HG03060 (cell line): ENCODE measurements around the gene HES7.
"Not testable (repeated sequence)": the region's sequence is repeated elsewhere in the genome, so short reads cannot be mapped to it uniquely, and the experiment has no call there.

Source experiments
- ATAC-seq: cut with Tn5 transposase; IDR thresholded peaks from one replicate; pipeline ENCODE4 v1.9.1; 2021; ENCODE audit warnings: low read depth, moderate number of reproducible peaks; ENCODE audit not compliant: unreplicated experiment

HES7 gene

DNA sequence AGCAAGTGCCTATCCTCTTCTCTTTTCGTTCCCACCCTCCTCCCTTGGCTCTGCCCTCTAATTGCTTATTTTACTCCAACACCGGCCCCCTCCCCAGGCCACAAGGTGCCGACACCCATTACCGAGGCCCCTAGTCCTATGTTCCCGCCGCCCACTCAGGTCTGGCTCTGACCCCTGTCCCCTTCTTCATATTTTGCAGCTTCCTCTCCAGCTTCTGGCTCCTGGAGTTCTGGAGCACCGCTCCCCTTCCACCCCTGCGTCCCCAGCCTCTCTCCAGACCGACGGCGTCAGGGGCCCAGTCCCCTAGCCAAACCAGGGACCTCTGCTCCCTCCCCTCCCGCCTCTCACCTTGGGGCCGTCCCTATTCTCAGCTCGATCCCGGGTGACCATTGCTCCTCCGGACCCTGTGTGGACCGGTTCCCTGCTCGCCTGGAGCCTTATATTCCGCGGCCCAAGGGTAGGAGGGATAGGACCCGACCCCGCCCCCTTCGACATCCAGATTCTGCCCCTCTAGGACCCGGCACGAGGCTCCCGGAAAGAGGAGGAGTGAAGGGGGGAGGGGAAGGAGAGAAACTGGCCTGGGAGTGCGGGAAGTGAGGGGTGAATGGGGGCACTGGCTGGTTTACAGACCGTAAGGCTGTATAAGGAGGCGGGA is at the start of gene HES7:
TSS of gene HES7 (minus strand) at position 412 of the 655 bp plus-strand sequence. CDS start at position 390, 22 bp downstream.
- ATAC-seq: no peak

DNA sequence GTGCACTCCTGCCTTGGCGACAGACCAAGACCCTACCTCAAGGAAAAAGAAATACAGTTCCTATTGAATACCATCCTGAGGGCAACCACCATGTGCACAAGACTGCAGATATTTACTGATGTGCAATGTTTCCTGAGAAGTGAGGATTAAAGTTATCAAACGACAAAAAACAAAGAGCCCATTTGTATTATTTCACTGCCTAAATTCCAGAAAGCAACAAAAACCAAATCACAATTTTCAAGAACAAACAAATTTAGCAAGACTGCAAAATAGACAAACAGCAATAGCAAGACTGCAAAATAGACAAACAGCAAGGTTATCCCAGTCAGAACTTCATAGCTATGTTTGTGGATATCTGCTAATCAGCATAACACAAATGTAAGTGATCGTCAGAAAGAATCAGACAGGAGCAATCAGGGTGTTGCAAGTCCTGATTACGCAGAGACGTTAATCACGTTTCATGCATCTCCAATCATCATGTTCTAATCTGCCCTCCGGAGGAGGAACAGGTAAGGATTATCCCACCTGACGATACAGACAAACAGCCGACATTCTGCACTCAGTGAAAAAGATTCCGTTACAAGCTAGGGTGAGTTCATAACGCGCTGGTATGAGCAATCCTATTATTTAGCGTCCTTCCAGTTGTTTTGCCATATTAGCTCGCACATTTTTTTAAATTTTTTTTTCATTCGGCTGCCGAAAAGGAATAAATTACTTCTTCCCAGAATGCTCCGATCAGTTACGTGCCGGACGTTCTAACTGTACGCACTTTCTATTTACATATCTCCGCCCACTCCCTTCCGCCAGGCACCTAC is 49.4 kb upstream of the HES7 start:
- ATAC-seq: peak; percentile 77

GRCh38 chr17:8170186-8170585 is 46.3 kb upstream of the HES7 start:
- ATAC-seq: not testable (repeated sequence)

DNA sequence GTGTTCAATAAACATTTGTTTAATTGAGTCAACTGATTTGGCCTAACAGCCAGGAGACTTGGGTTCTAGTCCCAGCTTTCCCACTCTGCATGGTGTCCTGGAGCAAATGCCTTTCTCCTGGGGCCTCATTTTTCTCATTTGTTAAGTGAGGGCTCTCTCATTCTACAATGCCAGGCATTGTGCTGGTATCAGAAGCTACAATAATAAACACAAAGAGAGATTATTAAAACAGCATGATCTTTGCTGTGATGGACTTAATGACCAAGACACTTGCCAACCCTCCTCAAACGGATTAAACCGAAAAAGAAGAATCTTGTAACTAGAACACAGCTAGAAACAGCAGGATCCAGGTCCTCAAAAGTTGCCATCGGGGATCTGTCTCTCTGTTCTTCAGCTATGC is 43.6 kb upstream of the HES7 start:
- no peak for ATAC-seq

GRCh38 chr17:8166731-8167130 is 42.8 kb upstream of the HES7 start:
- ATAC-seq: no peak

GRCh38 chr17:8164815-8165131 is 40.9 kb upstream of the HES7 start:
- no peak for ATAC-seq

- no peak for ATAC-seq
These were observed 40.3 kb upstream of the HES7 start for GRCh38 chr17:8163978-8164814.

GRCh38 chr17:8162997-8163977 is 39.4 kb upstream of the HES7 start:
- ATAC-seq: no peak

DNA sequence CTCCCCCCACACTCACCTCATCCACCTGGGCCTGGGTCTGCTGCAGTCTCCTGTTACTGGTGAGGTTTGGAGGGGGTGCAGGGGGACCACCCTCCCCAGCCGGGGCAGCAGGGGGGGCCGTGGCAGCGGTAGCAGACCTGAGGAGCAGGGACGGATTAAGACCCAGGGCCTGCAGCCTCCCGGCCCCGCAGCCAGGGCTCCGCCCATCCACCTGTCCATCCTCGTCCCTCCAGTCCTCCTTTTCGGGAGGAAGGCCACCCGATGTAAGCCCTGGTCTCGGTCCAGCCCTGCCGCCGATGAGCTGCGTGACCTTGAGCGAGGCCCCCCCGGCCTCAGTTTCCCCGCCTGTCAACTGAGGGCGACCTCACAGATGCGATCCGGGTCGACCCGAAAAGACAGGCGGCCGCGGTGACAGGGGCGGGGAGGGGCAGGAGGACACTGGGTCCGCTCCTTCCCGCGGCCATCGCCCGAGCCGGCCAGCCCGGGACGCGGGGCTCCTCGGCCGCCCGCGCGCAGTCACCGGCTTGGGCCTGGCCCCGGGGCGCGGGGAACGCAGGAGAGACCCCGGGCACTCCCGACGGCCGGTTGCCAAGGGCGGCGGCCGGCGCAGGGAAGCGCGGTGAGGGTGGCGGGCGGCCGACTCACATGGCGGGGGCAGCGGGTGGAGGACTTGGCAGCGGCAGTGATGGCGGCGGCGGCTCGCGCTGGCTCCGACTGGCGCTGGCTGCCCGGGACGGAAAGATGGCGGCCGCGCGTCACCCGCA is 38.5 kb upstream of the HES7 start, which contains the start of gene VAMP2:
TSS of gene VAMP2 (minus strand) at position 716 of the 764 bp plus-strand sequence. CDS start at position 647, 69 bp downstream.
- no peak for ATAC-seq

DNA sequence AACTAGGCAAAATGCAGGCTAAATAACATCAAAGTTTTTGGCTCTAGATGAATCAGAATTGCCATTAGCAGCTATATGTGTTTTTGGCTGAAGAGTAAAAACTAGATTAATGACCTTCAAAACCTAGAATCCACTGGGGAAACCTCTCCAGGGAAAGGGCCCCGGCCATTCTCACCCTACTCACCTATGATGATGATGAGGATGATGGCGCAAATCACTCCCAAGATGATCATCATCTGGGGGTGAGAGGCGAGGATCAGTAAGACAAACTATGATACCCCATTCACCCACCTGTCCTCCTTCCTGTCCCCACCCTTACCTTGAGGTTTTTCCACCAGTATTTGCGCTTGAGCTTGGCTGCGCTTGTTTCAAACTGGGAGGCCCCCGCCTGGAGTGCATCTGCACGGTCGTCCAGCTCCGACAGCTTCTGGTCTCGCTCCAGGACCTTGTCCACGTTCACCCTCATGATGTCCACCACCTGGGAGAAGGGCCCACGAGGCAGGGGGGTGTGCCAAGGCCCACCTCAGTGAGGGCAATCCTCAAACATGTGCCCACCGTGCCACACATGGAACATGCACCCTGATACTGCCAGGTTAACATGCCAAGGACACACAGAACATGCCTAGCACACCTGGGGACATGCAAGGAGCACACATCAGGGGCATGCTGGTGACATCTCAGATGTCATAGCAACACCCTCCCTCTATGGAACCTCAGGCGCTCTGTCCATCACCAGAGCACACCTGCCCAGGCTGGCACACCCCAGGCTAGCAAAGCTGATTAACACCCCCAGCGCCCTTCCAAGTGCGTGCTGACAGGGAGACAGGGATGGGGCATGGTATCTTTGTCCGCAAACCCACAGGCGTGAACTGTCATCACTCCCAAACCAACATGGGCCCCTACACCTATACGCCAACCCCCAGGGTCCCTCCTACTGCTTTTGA is 37.7 kb upstream of the HES7 start:
- ATAC-seq: no peak

GRCh38 chr17:8160741-8161221 is 36.9 kb upstream of the HES7 start:
- ATAC-seq: no peak

DNA sequence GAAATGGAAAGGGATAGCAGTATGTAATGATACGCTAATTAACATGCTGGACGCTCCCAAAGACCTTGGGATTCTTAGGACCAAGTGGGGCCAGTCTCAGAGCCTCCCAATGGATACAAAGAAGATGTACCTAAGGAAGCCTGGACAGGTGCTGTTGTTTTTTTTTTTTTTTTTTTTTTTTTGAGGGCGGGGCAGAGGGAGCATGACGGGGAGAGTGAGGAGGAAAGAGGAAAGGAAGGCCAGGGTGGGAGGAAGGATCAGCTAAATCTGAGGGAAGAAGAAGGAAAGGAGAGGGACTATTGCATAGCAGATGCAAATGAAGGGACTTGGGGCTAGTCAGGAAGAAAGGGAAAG is 36.3 kb upstream of the HES7 start:
- ATAC-seq: no peak

- ATAC-seq: no peak
These were observed 35.7 kb upstream of the HES7 start for GRCh38 chr17:8159459-8160223.

- ATAC-seq: no peak
These were observed 35.1 kb upstream of the HES7 start for GRCh38 chr17:8159032-8159400.

GRCh38 chr17:8158267-8159031 is 34.5 kb upstream of the HES7 start:
- ATAC-seq: no peak

DNA sequence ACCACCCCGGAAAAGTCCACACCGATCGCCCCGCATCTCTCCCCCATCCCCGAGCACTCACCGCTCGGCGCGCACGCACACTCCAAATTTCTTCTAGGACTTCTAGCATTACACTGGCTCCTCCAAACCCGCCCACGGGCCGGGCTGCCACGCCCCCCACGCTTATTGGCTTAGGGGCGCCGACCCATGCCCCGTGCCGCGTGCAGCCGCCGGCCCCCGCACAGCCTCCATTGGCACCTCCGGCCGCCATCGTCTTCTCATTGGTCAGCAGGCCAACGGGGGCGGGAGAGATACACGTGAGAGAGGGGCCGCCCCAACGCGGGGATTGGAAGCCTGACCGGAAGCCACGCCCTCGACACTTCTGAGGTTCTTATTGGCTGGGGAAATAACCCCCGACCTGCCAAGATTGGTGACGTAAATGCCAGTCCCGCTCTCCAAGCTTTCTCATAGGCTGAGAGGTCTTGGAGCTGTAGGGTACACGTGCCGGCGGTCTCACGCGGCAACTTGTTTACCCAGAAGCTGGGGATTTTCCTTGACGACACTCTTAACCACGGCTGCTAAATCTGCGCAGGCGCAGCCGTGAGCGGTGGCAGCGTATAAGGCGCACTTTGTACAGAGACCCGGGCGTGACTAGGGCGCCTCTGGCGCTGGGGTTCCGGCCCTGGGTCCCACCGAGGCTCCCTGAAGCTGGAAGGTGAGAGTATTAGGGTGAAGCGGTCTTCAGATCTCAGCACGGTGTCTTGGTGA is 32.5 kb upstream of the HES7 start:
- peak; percentile 59 for ATAC-seq
